NCI-H187 treated with DMSO at 0.1 percent for 48 hours (cell line): ENCODE data around the gene TMEM271.
"Not testable (repeated sequence)": the region's sequence is repeated elsewhere in the genome, so short reads cannot be mapped to it uniquely, and the experiment has no call there.

ENCODE experiments used
- DNase-seq: peaks from one replicate; lab custom pipeline; 2025; lab: John Stamatoyannopoulos, UW

The TMEM271 gene

GRCh38 chr4:561426-561825 lies 14.7 kb downstream of the TMEM271 start:
- no peak for DNase-seq

GRCh38 chr4:560731-561291 lies 15.3 kb downstream of the TMEM271 start:
- DNase-seq, result no peak

DNA sequence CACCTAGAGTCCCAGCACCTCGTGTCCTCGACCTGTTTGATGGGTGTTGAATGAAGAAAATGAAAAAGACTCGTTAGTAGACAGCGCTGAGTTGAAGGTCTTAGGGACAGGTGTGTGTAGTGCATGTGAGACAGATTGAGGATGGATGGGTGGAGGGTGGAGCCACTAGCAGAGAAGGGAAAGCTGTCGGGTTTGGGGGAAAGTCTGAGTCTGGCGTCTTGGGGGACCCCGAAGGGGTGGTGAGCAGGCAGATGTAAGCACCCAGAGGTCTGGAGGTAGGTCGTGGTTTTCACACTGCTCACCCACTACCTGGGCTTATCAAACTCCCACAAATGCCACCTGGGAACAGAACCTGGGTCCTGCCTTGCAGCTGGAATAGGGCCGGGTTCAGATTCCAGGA lies 16.0 kb downstream of the TMEM271 start:
- no peak for DNase-seq

DNA sequence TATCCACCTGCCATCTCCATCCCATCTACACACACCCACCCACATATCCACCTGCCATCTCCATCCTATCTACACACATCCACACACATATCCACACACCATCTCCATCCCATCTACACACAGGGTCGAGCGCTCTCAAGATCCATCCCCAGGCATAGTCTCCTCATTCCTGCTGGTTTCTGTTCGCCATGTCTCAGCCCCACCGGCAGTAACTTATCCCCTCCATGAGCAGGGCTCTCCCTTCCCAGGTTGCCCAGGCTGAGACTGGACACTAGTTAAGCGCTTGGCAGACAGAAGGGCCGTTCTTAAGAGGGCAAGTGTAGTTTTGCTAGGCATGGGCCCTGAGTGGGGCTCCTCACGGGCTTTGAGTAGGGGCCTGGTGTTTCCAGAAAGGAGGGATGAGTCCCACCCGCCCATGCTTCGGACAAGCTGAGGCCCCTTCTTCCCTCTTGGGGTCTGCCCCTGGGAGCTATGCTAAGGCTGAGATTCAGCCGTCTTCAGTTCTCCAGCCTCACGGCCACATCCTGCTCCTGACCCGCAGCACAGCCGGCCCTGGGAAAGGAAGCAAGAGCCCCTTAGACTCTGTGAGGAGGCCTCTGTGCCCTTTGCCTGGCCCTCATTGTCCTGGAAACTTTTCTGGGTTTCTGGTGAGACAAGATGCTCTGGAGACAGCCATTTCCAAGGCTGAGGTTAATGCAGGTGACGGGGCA lies 20.4 kb downstream of the TMEM271 start:
- no peak for DNase-seq

DNA sequence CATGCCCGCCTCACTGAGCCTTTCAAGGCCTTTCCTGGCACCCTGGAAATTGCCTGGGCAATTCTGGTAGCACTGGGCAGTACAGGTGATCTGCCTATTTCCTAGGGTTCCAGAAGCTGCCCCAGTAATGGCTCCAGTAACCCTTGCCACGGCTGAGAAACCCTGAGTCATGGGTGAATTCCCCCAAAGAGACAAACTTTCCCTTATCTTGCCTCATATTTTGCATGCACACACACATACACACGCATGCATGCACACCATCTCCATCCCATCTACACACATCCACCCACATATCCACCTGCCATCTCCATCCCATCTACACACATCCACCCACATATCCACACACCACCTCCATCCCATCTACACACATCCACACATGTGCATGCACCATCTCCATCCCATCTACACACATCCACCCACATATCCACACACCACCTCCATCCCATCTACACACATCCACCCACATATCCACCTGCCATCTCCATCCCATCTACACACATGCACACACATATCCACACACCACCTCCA lies 21.2 kb downstream of the TMEM271 start:
- DNase-seq, result not testable (repeated sequence)

GRCh38 chr4:552019-552418 lies 24.1 kb downstream of the TMEM271 start:
- no peak for DNase-seq

DNA sequence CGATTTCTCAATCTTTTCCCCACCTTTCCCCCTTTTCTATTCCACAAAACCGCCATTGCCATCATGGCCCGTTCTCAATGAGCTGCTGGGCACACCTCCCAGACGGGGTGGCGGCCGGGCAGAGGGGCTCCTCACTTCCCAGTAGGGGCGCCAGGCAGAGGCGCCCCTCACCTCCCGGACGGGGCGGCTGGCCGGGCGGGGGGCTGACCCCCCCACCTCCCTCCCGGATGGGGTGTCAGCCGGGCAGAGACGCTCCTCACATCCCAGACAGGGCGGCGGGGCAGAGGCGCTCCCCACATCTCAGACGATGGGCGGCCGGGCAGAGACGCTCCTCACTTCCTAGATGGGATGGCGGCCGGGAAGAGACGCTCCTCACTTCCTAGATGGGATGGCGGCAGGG lies 25.8 kb downstream of the TMEM271 start:
- not testable (repeated sequence) for DNase-seq

DNA sequence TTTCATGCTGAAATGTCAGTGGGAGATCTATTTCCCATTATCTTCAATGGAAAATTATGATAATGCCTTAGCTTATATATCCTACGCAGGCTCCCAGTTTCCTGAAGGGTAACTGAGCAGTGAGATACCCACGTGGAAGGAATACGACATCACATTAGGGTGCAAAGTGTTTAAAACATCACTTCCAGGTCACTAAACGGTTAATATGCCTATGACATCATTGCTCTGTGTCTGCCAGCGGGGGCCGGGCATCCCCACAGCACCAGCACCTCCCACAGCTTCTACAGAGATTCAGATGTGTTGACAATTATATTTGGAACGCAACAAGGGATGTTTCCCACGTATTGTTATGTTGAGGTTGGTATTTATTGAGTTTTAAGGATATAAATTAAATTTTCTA lies 27.1 kb downstream of the TMEM271 start:
- DNase-seq, result no peak

DNA sequence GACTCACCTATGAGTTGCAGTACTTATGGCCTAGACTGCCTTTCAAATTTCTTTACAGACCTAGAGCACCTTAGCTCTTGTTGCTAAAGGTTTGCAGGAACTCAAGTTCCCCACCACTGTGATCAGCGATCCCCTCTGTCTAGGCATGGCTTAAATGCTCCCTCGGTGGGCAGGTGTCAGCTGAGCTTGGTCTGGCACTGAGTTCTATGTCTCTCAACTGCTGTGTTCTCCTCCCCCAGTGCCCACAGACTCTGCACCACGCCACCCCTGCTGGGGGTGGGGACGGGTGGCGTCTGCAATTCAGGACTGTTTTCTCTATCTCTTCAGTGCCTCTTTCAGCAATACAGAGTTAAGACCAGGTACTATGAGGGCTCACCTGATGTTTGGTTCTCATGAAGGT lies 30.5 kb downstream of the TMEM271 start:
- DNase-seq, result no peak

DNA sequence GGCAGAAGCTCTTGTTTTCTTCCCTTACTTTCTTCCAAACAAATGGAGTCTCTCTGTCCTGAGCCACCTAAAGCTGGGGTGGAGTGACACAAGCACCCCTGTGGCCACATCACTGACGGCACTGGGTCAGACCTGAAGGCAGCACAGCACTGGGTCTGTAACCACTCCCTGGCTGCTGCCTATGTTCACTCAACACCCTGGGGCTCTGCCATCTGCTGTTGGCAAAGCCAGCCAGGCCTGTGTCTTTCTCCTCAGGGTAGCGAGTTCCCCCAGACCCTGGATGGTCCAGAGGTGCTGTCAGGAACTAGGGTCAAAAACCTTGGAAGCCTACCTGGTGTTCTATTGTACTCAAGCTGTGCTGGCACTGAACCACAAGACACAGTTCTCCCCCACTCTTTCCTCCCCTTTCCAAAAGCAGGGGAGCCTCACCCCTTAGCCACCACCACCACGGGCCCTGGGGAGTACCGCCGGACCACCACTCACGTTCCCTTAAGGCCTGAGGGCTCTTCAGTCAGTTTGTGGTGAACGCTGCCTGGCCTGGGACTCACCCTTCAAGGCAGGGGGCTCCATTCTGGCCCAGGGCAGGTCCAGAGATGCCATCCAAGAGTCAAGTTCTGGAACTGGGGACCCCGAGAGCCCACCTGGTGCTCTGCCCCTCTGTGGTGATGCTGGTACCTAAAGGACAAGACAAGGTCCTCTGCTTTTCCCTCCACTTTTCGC lies 31.5 kb downstream of the TMEM271 start:
- no peak for DNase-seq

DNA sequence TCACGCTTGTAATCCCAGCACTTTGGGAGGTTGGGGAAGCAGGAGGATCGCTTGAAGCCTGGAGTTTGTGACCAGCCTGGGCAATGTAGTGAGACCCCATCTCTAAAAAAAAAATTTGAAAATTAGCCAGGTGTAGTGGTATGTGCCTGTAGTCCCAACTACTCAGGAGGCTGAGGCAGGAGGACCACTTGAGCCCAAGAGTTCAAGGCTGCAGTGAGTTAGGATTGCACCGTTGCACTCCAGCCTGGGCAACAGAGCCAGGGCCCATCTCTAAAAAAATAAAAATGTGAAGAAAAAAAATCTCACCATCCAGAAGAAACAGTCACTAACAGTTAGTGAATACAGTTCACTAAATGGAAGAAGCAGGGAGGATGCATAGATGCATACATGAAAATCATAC lies 34.8 kb downstream of the TMEM271 start:
- no peak for DNase-seq

- DNase-seq, result no peak
Measured at GRCh38 chr4:538542-539142, 37.5 kb downstream of the TMEM271 start.

DNA sequence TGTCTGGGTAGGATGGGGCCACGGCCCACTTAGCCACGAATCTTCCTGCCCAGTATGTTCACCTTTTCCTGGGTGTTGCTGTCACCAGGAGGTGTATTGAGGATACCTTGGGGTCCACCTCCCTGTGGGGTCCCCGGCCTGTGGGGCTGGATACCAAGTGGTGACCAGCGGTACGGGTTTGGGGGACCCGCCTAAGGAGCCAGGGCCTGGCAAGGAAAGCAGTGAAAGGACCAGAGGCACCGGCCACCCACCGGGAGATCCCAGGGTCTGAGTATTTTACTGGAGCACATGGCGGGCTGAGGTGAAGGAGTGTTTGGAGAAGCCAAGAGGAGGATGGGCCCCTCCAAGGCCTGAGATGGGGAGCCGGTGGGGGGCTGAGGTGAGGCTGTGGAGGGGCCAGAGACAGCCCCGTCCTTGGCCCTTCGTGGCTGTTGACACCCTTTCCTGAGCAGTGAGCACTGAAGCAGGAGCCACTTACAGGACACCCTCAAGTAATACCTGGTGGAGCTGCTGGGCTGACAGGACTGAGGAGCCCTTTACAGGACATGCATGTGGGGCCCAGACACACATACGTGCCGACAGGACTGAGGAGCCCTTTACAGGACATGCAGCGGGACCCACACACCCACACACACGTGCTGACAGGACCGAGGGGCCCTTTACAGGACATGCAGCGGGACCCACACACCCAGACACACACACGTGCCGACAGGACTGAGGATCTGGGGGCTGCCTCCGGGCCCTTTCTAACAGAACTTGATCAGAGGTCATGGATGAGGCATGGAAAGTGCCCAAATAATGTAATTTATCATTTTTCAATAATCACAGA lies 38.4 kb downstream of the TMEM271 start:
- no peak for DNase-seq

DNA sequence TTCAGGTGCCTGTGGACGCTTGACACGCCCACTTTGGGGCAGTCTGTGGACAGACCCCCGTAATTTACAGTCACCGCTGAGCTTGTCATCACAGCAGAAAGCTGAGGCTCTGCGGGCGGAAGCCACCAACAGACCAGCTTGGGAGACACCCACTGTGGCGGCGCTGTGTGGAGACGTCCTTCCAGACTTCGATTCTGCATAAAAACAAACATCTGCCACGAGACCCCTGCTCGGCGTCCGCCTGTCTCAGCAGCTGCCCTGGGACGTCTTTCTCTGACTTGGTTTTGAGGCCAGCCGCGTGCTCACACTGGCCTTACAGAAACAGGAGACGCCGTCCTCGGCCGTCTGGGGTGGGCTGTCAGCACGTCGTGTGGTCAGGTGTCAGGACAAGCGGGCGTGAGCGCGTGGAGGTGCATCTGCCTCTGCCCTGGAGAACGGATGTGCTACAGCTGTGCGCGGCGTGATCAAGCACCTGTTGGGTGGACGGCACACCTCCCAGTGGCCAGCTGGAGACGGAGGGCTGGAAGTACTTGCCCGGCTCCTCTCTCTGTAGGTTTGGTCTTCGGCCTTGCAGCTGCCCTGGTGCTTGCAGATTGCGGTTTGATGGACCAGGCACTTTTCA lies 39.6 kb downstream of the TMEM271 start:
- no peak for DNase-seq

- no peak for DNase-seq
Measured at GRCh38 chr4:535924-536281, 40.2 kb downstream of the TMEM271 start.

- no peak for DNase-seq
Measured at GRCh38 chr4:535181-535923, 40.7 kb downstream of the TMEM271 start.

GRCh38 chr4:534576-535151 lies 41.4 kb downstream of the TMEM271 start:
- DNase-seq, result no peak

- no peak for DNase-seq
Measured at GRCh38 chr4:534101-534575, 42.0 kb downstream of the TMEM271 start.

- DNase-seq, result no peak
Measured at GRCh38 chr4:533318-534100, 42.6 kb downstream of the TMEM271 start.
